MCF 10A (cell line): ENCODE data around the gene TBC1D9B. TPM values are rescaled to one million over a fixed set of nuclear protein-coding genes. Genes with fewer than 3 reads are reported as not detected.
"Not testable (repeated sequence)": the region's sequence is repeated elsewhere in the genome, so short reads cannot be mapped to it uniquely, and the experiment has no call there.

Experiments used
- BruUV-seq: library from RNA; stranded (reverse); fragments of 400-500 nt; replicated peaks from 2 replicates; lab custom pipeline; 2021; lab: Mats Ljungman, UMichigan
- CTCF ChIA-PET: fragments of 300-600 bp; sonication (Branson Sonifier 250); formaldehyde crosslinking; extraction: SDS; loops from one replicate; lab custom pipeline; 2021; ENCODE audit warnings: antibody characterized with exemption, inconsistent platforms; lab: Yijun Ruan, JAX
- POLR2A ChIA-PET: fragments of 300-600, 350-650 bp; sonication (Branson Sonifier 250); formaldehyde crosslinking; extraction: SDS; loops from one replicate; lab custom pipeline; 2020; ENCODE audit warnings: antibody characterized with exemption, inconsistent platforms; lab: Yijun Ruan, JAX
- DNase-seq: peaks from one replicate; pipeline ENCODE4 v3.0.0-alpha.2; 2018; ENCODE audit not compliant: unreplicated experiment
- H3K27ac Mint-ChIP-seq: one replicate; pipeline ENCODE4 v1.8.0; 2022; ENCODE audit warnings: mild to moderate bottlenecking, low read depth, mixed read lengths; ENCODE audit not compliant: unreplicated experiment
- H3K27me3 Mint-ChIP-seq: one replicate; pipeline ENCODE4 v1.8.0; 2022; ENCODE audit warnings: mixed read lengths; ENCODE audit not compliant: insufficient read depth, unreplicated experiment
- H3K36me3 Mint-ChIP-seq: one replicate; pipeline ENCODE4 v1.8.0; 2022; ENCODE audit warnings: mild to moderate bottlenecking, moderate library complexity, mixed read lengths; ENCODE audit not compliant: insufficient read depth, unreplicated experiment
- H3K4me1 Mint-ChIP-seq: one replicate; pipeline ENCODE4 v1.8.0; 2022; ENCODE audit warnings: mixed read lengths; ENCODE audit not compliant: insufficient read depth, unreplicated experiment
- H3K4me3 Mint-ChIP-seq: one replicate; pipeline ENCODE4 v1.8.0; 2022; ENCODE audit warnings: mild to moderate bottlenecking, moderate library complexity, mixed read lengths; ENCODE audit not compliant: unreplicated experiment
- H3K9me3 Mint-ChIP-seq: one replicate; pipeline ENCODE4 v1.8.0; 2022; ENCODE audit warnings: mixed read lengths; ENCODE audit not compliant: unreplicated experiment
- CTCF ChIP-seq: fragments of 200-600 bp; IDR thresholded peaks from one replicate; pipeline ENCODE4 v1.8.0; 2022; ENCODE audit warnings: antibody characterized with exemption, mild to moderate bottlenecking; ENCODE audit not compliant: unreplicated experiment
- intact Hi-C: fragments of 100-400 bp; cut with micrococcal nuclease; formaldehyde crosslinking; loops from 2 replicates; pipeline ENCODE4 v1.14.1; 2022
- total RNA-seq: library from RNA; stranded (reverse); gene quantifications from 2 replicates; pipeline ENCODE4 v1.2.3, GENCODE V29; 2022

The TBC1D9B gene
- total RNA-seq, 1 experiment from 2014 or later = 162 TPM

- no peak overlapping the region for H3K4me3 Mint-ChIP-seq
- peak overlapping the region; percentile 63 for H3K27ac Mint-ChIP-seq
- CTCF ChIA-PET = interaction anchor here (0.6 kb wide), 1 partner anchor 74 kb away, joined by 3 read pairs; no protein-coding TSS in a partner anchor
- H3K27me3 Mint-ChIP-seq = no peaks in the 10 kb centered on the region
- H3K4me1 Mint-ChIP-seq = no peaks in the 10 kb centered on the region
- intact Hi-C loops = no loop called here
- no peaks in the 10 kb centered on the region for H3K9me3 Mint-ChIP-seq
- peaks cover 96% of the 10 kb centered on the region for H3K36me3 Mint-ChIP-seq
- POLR2A ChIA-PET = interaction anchor here (0.6 to 2.4 kb wide), 9 partner anchors 9 to 216 kb away, joined by 3 to 12 read pairs (median 4); partner anchors contain the start of genes HNRNPH1 and SQSTM1
- no peak for TF ChIP-seq CTCF
- no peak for DNase-seq
- BruUV-seq = no TSS peak
These were observed 70.4 kb downstream of the TBC1D9B start for GRCh38 chr5:179837076-179838011.

GRCh38 chr5:179836225-179837019 lies 71.3 kb downstream of the TBC1D9B start:
- POLR2A ChIA-PET = interaction anchor here (0.6 to 2.4 kb wide), 7 partner anchors 8 to 93 kb away, joined by 3 to 12 read pairs (median 4); partner anchors contain the start of gene SQSTM1
- Mint-ChIP-seq H3K4me3 (no peak overlapping the region), H3K36me3 (peaks cover 99% of the 10 kb centered on the region), H3K4me1 (no peaks in the 10 kb centered on the region), H3K27ac (peak overlapping the region; percentile 63), H3K9me3 (no peaks in the 10 kb centered on the region), H3K27me3 (no peaks in the 10 kb centered on the region)
- no peak for TF ChIP-seq CTCF
- no peak for DNase-seq
- CTCF ChIA-PET = no interaction called here
- TSS peak; percentile 84 for BruUV-seq
- intact Hi-C loops = no loop called here

- H3K4me1 Mint-ChIP-seq, H3K27ac Mint-ChIP-seq, H3K4me3 Mint-ChIP-seq, H3K9me3 Mint-ChIP-seq, H3K27me3 Mint-ChIP-seq, DNase-seq, intact Hi-C loops, BruUV-seq, CTCF ChIA-PET: not testable (repeated sequence)
- POLR2A ChIA-PET = interaction anchor here (0.7 kb wide), 1 partner anchor 225 kb away, joined by 3 read pairs; no protein-coding TSS in a partner anchor
- peaks cover 99% of the 10 kb centered on the region for H3K36me3 Mint-ChIP-seq
These were observed 72.8 kb downstream of the TBC1D9B start for GRCh38 chr5:179834871-179835270.

GRCh38 chr5:179834120-179834519 lies 73.6 kb downstream of the TBC1D9B start:
- no TSS peak for BruUV-seq
- CTCF ChIA-PET = interaction anchor here (0.6 kb wide), 1 partner anchor 29 kb away, joined by 3 read pairs; no protein-coding TSS in a partner anchor

More at GRCh38 chr5:179834120-179834519, 73.6 kb downstream of the TBC1D9B start:
- Mint-ChIP-seq H3K27me3 (no peaks in the 10 kb centered on the region), H3K36me3 (peaks cover 99% of the 10 kb centered on the region), H3K9me3 (no peaks in the 10 kb centered on the region), H3K27ac (no peak overlapping the region), H3K4me3 (no peak overlapping the region), H3K4me1 (peaks cover 4% of the 10 kb centered on the region)
- no peak for DNase-seq
- TF ChIP-seq CTCF = no peak
- POLR2A ChIA-PET = interaction anchor here (1.4 kb wide), 1 partner anchor 14 kb away, joined by 5 read pairs; the partner anchor contains the start of gene SQSTM1
- intact Hi-C loops = no loop called here
